Uterus (tissue), 4 donors: ENCODE measurements around the gene RAD9A. TPM values are rescaled to one million over a fixed set of nuclear protein-coding genes. Genes with fewer than 3 reads are reported as not detected.

ENCODE experiments used
- DNase-seq, 2 donors: peaks; one replicate each; pipeline ENCODE4 v3.0.0-alpha.2; 2019 to 2020
- H3K27ac ChIP-seq, 2 donors: fragments of 200-600 bp; sonication (generic); 1 replicate in 1 of 2; 2 replicates in 1 of 2; pipeline ENCODE4 v1.5.1; 2016 to 2018
- H3K27me3 ChIP-seq, 2 donors: fragments of 200-600 bp; sonication (generic); one replicate each; pipeline ENCODE4 v1.5.1; 2018 to 2019; ENCODE audit warnings: control low read depth in 1 of 2
- H3K36me3 ChIP-seq, 2 donors: fragments of 200-600 bp; sonication (generic); one replicate each; pipeline ENCODE4 v1.5.1; 2019; ENCODE audit warnings: control low read depth in 1 of 2
- H3K4me1 ChIP-seq, 2 donors: fragments of 200-600 bp; sonication (generic); one replicate each; pipeline ENCODE4 v1.5.1; 2018 to 2019; ENCODE audit warnings: control low read depth in 1 of 2
- H3K4me3 ChIP-seq, 2 donors: fragments of 200-600 bp; sonication (generic); 1 replicate in 1 of 2; 2 replicates in 1 of 2; pipeline ENCODE4 v1.5.1; 2018 to 2019; ENCODE audit warnings: mild to moderate bottlenecking in 1 of 2
- H3K9me3 ChIP-seq, 2 donors: fragments of 200-600 bp; sonication (generic); one replicate each; pipeline ENCODE4 v1.5.1; 2019; ENCODE audit warnings: control low read depth in 1 of 2
- POLR2A ChIP-seq, 2 donors: fragments of 450-650 bp; IDR thresholded peaks; one replicate each; pipeline ENCODE4 v1.6.1; 2016; ENCODE audit warnings: antibody characterized with exemption in 2 of 2, mild to moderate bottlenecking in 1 of 2, moderate library complexity in 1 of 2
- intact Hi-C: fragments of 100-400 bp; cut with DNase I; formaldehyde crosslinking; loops from one replicate; pipeline ENCODE4 v1.15.1; 2023; ENCODE audit warnings: low total_unique reads
- total RNA-seq, 4 donors: library from RNA; depleted of rRNA in 3 of 4; stranded (reverse); fragments of >200 nt in 3 of 4; gene quantifications; one replicate each; pipeline versions ENCODE4 v1.1.0 to v1.2.4, GENCODE V29; 2014 to 2023
- TF ChIP-seq, protein P1 (sequence below), 4 experiments: fragments of 200-600 bp in 2 of 4; fragments of 450-650 bp in 2 of 4; sonication (generic) in 2 of 4; IDR thresholded peaks; one replicate each; pipeline ENCODE4 v1.5.1; 2016 to 2019; ENCODE audit warnings: antibody characterized with exemption in 4 of 4, mild to moderate bottlenecking in 2 of 4, moderate library complexity in 1 of 4
- donor health status: DM: yes; HTN: yes; CAD: no.

Gene RAD9A
- total RNA-seq, 4 donors from 2014 or later: 2.6 to 37.3 (median 11.6) TPM

DNA sequence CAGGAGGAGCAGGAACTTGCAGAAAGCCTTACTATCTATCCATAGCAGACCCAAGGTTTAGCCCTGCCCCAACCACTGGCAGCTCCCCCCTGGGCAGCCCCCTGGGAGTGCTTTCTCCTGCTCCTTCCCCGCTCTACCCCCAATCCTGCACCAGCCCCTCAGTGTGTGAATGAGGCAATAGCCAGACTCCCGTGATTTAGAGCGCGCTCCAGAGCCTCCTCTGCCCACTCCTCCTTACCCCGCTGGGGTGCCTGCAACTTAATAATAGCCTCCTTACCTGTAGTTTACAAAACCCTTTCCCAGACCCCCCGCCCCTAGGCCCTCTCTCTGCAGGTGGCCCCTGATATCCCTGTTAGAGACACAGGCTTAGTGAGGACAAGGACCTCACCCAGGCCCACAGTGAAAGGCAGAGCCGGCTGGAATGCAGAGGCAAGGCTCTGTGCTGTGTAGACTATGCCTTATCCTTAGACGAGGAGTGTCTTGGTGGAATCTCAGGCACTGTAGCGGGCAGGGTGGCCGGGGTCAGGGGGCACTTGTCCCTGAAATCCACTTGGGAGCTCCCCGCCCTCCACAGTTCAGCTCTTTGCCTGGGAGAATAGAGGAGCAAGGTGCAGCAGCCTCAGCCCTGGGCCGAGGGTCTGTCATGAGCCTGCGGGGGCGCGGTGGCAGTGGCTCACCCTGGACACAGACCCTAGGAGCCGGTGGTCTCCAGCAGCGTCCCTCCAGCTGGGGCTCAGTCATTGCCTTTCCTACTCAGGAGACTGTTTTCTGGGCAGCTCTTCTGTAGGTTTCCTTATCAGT is 19.4 kb downstream of the RAD9A start:
- TF ChIP-seq POLR2A (IDR thresholded peaks at IDR 0.05): no peak
- TF ChIP-seq, protein P1, sequence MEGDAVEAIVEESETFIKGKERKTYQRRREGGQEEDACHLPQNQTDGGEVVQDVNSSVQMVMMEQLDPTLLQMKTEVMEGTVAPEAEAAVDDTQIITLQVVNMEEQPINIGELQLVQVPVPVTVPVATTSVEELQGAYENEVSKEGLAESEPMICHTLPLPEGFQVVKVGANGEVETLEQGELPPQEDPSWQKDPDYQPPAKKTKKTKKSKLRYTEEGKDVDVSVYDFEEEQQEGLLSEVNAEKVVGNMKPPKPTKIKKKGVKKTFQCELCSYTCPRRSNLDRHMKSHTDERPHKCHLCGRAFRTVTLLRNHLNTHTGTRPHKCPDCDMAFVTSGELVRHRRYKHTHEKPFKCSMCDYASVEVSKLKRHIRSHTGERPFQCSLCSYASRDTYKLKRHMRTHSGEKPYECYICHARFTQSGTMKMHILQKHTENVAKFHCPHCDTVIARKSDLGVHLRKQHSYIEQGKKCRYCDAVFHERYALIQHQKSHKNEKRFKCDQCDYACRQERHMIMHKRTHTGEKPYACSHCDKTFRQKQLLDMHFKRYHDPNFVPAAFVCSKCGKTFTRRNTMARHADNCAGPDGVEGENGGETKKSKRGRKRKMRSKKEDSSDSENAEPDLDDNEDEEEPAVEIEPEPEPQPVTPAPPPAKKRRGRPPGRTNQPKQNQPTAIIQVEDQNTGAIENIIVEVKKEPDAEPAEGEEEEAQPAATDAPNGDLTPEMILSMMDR (IDR thresholded peaks at IDR 0.05): no peak
- intact Hi-C loops: no loop called here
- H3K27ac ChIP-seq: no peak overlapping the region
- no peaks in the 10 kb centered on the region for H3K36me3 ChIP-seq
- peaks cover 0 to 20% of the 10 kb centered on the region in 2 donors for H3K27me3 ChIP-seq
- H3K9me3 ChIP-seq: no peaks in the 10 kb centered on the region
- H3K4me1 ChIP-seq: peaks cover 0 to 6% of the 10 kb centered on the region in 2 donors
- DNase-seq: no peak
- H3K4me3 ChIP-seq: no peak overlapping the region

DNA sequence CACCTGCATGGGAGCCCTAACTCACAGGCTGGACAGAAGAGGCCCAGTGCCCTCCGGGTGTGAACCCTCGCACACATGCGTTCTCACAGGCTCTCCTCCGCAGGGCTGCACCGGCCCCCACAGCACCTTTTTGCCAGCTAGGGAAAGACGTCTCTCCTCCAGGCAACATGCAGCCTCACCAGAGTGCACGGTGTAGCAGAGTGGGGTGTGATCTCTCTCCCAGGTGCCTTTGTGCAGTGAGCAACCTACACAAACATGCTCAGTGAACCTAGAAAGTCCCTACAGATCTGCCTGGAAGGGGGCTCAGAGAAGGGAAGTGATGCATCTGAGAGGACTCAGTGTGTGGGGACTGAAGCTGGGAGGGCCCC is 20.0 kb downstream of the RAD9A start:
- TF ChIP-seq POLR2A (IDR thresholded peaks at IDR 0.05): no peak
- TF ChIP-seq, protein P1 (IDR thresholded peaks at IDR 0.05): no peak
- Histone ChIP-seq H3K27me3 (peaks cover 0 to 20% of the 10 kb centered on the region in 2 donors), H3K27ac (no peak overlapping the region), H3K9me3 (no peaks in the 10 kb centered on the region), H3K36me3 (no peaks in the 10 kb centered on the region), H3K4me3 (no peak overlapping the region), H3K4me1 (peaks cover 0 to 6% of the 10 kb centered on the region in 2 donors)
- no peak for DNase-seq
- intact Hi-C loops: no loop called here

DNA sequence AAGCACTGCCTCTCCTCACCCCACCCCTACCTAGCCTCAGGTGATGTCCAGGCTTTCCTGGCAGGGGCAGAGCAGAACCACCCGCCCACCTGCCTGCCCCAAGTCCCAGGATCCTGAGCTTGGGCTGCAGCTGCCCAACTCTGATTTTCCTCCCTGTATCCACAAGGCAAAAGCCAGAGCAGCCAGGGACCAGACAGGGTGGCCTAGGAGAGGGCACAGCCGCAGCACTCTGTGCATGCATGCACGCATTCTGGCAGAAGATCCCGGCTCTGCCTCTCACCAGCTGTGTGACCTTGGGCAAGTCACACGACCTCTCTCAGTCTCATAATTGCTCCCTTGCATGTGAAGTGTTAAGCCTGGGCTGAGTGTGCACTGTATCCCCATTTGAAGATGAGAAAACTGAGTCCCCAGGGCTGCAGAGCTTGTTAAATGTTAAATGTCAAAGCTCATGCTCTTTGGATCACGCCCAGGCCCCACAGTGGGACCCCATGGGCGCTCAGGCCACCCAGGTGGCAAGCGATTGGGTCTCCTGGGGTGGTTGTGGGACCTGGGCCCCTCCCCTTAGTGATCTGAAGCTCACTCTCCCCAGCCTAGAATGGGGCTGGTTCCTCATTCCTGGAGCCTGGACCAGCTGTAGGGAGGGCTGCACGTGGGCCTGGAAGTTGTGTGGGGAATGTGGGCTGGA is 20.9 kb downstream of the RAD9A start:
- Histone ChIP-seq H3K4me1 (peaks cover 0 to 6% of the 10 kb centered on the region in 2 donors), H3K36me3 (no peaks in the 10 kb centered on the region), H3K9me3 (no peaks in the 10 kb centered on the region), H3K4me3 (no peak overlapping the region), H3K27ac (no peak overlapping the region), H3K27me3 (peaks cover 0 to 20% of the 10 kb centered on the region in 2 donors)
- intact Hi-C loops: no loop called here
- TF ChIP-seq, protein P1 (IDR thresholded peaks at IDR 0.05): no peak
- no peak for TF ChIP-seq POLR2A (IDR thresholded peaks at IDR 0.05)
- no peak for DNase-seq

DNA sequence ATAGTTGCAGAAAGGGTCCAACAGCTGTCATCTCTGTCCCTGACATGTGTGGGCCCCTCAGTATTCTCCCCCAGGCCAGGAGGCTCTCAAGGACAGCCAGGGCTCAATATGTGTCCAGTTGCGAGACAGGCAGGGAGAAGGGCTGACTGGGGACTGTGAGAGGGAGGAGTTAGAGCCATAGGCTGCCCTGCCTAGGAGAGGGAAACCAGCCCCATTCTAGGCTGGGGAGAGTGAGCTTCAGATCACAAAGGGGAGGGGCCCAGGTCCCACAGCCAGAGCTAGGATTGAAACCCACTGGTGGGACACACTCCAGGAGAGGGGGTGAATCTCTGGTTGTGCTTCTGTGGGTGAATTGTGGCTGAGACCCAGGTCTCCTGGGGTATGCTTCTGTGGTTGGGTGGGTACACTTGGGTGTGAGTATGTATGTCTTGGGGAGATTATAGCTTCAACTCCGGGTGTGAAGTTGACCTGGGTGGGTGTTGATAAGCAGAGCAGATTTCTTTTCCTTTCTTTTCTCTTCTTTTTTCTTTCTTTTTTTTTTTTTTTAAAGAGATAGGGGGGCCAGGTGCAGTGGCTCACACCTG is 21.6 kb downstream of the RAD9A start:
- no peak for DNase-seq
- TF ChIP-seq, protein P1 (IDR thresholded peaks at IDR 0.05): no peak
- TF ChIP-seq POLR2A (IDR thresholded peaks at IDR 0.05): no peak
- no peak overlapping the region for H3K4me3 ChIP-seq
- H3K27me3 ChIP-seq: peaks cover 0 to 20% of the 10 kb centered on the region in 2 donors
- no peaks in the 10 kb centered on the region for H3K36me3 ChIP-seq
- H3K4me1 ChIP-seq: peaks cover 0 to 6% of the 10 kb centered on the region in 2 donors
- intact Hi-C loops: no loop called here
- no peaks in the 10 kb centered on the region for H3K9me3 ChIP-seq
- H3K27ac ChIP-seq: no peak overlapping the region
